ENCODE measurements around the gene DCAF5. TPM values are rescaled to one million over a fixed set of nuclear protein-coding genes. Genes with fewer than 3 reads are reported as not detected.

The DCAF5 gene
- total RNA-seq, 4 donors from 2014 or later, result 34.9 to 67.6 (median 48.1) TPM

DNA sequence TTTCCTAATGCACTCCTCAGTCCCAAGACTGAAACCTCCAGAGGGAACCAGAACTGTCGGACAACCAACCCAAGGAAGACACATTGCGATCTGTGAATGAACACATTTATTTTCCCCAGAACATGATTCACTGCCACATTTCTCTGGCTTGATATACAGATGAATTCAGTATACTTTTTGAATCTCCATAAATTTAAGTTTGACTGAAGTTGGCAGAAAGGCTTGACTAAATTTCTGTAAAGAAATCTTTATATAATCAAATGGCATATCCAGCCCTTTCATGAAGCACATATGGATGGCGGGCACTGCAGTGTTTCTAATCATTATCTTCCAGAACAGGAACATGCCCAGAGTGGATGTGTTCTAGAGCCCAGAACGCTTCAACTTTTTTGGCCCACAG lies 56.7 kb downstream of the DCAF5 start:
- no peaks in the 10 kb centered on the region for H3K27me3 ChIP-seq
- peaks cover 8% of the 10 kb centered on the region for H3K4me1 ChIP-seq
- no peak overlapping the region for H3K4me3 ChIP-seq
- peaks cover 10% of the 10 kb centered on the region for H3K36me3 ChIP-seq
- no peak for DNase-seq (ENCODE audit: low spot score in 2 of 2)
- no peak for TF ChIP-seq POLR2A (IDR thresholded peaks at IDR 0.05)
- no peak for TF ChIP-seq CTCF (IDR thresholded peaks at IDR 0.05)
- TF ChIP-seq EP300 (IDR thresholded peaks at IDR 0.05), result no peak
- TF ChIP-seq POLR2AphosphoS5 (IDR thresholded peaks at IDR 0.05), result no peak
- WGBS, result 96% methylated on average over 4 of the region's 4 CpGs
- no peaks in the 10 kb centered on the region for H3K9me3 ChIP-seq
- H3K27ac ChIP-seq, result no peak overlapping the region

GRCh38 chr14:69094481-69094880 lies 58.4 kb downstream of the DCAF5 start:
- DNase-seq (ENCODE audit: low spot score in 2 of 2), result no peak
- H3K27me3 ChIP-seq, result no peaks in the 10 kb centered on the region
- WGBS, result 74% methylated on average over 1 of the region's 1 CpG
- H3K27ac ChIP-seq, result no peak overlapping the region
- no peak overlapping the region for H3K4me3 ChIP-seq
- H3K9me3 ChIP-seq, result no peaks in the 10 kb centered on the region
- peaks cover 25% of the 10 kb centered on the region for H3K36me3 ChIP-seq
- TF ChIP-seq POLR2A (IDR thresholded peaks at IDR 0.05) (no peak), CTCF (IDR thresholded peaks at IDR 0.05) (no peak), POLR2AphosphoS5 (IDR thresholded peaks at IDR 0.05) (no peak), EP300 (IDR thresholded peaks at IDR 0.05) (no peak)
- H3K4me1 ChIP-seq, result peaks cover 8% of the 10 kb centered on the region

DNA sequence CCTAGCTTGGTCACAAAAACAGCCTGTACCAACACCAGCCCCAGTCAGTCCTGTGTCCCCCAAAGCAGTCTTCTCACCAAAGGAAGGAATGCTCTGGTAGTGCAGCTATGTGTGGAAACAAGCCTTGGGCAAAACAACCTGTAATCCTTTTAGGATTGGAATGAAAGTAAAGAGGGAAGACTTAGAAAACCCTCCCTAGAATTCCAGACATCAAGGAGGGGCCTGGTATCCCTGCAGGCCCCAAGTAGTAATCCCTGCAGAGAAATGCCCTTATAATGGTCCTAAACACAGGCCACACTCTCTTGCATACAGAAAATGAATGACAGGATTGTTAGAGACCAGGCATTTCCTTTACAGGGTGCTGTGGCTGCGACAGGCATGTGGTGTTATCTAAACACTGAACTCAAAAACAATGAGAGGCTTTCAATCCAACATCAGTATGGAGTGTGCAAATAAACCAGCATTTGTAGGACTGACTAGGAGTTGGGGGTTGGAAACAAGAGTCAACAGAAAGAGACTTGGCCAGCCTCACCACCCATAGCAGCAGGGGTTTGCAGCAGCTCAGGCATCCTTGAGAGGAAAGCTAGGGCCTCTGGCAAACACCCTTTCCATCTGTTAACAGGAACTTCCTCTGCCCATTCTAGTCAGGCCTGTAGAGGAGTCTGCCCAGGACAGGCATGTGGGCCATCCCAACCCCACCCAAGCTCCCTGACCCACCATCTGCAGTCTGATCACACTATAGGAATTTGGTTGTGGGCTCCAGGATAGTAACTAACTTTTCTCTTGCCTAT lies 59.1 kb downstream of the DCAF5 start:
- no peak for TF ChIP-seq EP300 (IDR thresholded peaks at IDR 0.05)
- no peak for TF ChIP-seq CTCF (IDR thresholded peaks at IDR 0.05)
- TF ChIP-seq POLR2AphosphoS5 (IDR thresholded peaks at IDR 0.05), result no peak
- no peak for TF ChIP-seq POLR2A (IDR thresholded peaks at IDR 0.05)
- H3K27me3 ChIP-seq, result no peaks in the 10 kb centered on the region
- H3K27ac ChIP-seq, result peak overlapping the region; percentile 16
- H3K9me3 ChIP-seq, result no peaks in the 10 kb centered on the region
- peaks cover 13% of the 10 kb centered on the region for H3K4me1 ChIP-seq
- peaks cover 26% of the 10 kb centered on the region for H3K36me3 ChIP-seq
- DNase-seq (ENCODE audit: low spot score in 2 of 2), result no peak
- 75% methylated on average over 1 of the region's 1 CpG for WGBS
- H3K4me3 ChIP-seq, result no peak overlapping the region

GRCh38 chr14:69092840-69093422 lies 60.0 kb downstream of the DCAF5 start:
- no peak for DNase-seq (ENCODE audit: low spot score in 2 of 2)
- no peak overlapping the region for H3K27ac ChIP-seq

More at GRCh38 chr14:69092840-69093422, 60.0 kb downstream of the DCAF5 start:
- no peaks in the 10 kb centered on the region for H3K27me3 ChIP-seq
- H3K9me3 ChIP-seq, result no peaks in the 10 kb centered on the region
- H3K36me3 ChIP-seq, result peaks cover 26% of the 10 kb centered on the region
- H3K4me1 ChIP-seq, result peaks cover 21% of the 10 kb centered on the region
- TF ChIP-seq CTCF (IDR thresholded peaks at IDR 0.05) (no peak), EP300 (IDR thresholded peaks at IDR 0.05) (no peak), POLR2AphosphoS5 (IDR thresholded peaks at IDR 0.05) (no peak), POLR2A (IDR thresholded peaks at IDR 0.05) (no peak)
- H3K4me3 ChIP-seq, result no peak overlapping the region
